ENCODE measurements around the gene TCP11L1.
A peak's percentile ranks its signal among the peaks of the same experiment; 100 is the strongest.

TCP11L1 gene

DNA sequence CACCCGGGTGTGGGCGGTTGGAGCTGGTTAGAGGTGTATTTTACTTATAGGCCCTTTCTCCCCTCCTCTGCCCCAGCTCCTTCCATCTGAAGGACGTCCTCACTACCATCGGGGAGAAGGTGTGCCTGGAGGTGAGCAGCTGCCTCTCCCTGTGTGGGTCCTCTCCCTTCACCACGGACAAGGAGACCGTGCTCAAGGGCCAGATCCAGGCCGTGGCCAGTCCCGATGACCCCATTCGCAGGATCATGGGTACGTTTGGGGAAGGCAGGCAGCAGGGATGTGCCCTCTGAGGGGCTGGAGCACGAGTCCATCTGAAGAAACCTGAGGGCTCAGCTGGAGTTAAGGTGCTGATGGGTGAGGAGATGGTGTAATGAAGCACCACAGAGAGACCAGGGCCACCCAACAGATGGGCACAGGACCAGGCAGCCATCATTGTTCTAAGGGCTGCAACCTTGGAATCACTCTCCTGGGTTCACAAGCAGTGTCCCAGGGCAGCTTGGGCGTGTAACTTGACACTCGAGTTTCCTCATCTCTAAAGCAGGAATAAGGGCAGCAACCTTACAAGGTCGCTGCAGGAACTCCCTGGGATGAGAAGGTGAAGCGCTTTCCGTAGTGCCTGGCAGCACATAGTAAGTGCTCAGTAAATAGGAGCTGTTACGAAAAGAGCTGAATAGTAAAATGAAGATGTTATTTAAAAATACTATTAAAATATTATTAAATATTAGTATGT, 29.4 kb downstream of the TCP11L1 start:
- ChIA-PET POLR2A (ENCODE audit: low non-redundant PET) (no interaction called here), CTCF (interaction anchor here (0.5 kb wide), 1 partner anchor 170 kb away, joined by 3 read pairs; no protein-coding TSS in a partner anchor)
- TF ChIP-seq, protein P1, sequence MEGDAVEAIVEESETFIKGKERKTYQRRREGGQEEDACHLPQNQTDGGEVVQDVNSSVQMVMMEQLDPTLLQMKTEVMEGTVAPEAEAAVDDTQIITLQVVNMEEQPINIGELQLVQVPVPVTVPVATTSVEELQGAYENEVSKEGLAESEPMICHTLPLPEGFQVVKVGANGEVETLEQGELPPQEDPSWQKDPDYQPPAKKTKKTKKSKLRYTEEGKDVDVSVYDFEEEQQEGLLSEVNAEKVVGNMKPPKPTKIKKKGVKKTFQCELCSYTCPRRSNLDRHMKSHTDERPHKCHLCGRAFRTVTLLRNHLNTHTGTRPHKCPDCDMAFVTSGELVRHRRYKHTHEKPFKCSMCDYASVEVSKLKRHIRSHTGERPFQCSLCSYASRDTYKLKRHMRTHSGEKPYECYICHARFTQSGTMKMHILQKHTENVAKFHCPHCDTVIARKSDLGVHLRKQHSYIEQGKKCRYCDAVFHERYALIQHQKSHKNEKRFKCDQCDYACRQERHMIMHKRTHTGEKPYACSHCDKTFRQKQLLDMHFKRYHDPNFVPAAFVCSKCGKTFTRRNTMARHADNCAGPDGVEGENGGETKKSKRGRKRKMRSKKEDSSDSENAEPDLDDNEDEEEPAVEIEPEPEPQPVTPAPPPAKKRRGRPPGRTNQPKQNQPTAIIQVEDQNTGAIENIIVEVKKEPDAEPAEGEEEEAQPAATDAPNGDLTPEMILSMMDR (conservative IDR thresholded peaks at IDR 0.05; ENCODE audit: low read depth): no peak
- peak overlapping the region; percentile 6; the same call in 1 of the 2 replicates for H3K27ac ChIP-seq
- no peak for DNase-seq (ENCODE audit: low spot score)

DNA sequence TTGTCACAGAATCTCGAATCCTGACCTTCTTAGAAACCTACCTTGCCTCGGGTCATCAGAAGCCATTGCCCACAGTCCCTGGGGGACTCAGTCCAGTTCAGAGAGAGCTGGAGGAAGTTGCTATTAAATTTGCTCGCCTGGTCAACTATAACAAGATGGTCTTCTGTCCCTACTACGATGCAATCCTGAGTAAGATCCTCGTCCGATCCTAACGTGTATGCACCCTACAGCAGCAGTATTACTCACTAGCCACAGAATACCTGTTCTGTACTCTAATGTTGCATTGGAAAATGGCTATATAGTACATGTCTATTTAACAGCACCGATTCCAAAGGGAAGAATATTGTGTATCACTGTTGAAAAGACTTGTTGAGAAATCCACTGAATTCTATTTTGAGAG, 33.1 kb downstream of the TCP11L1 start:
- H3K27ac ChIP-seq: no peak overlapping the region
- CTCF ChIA-PET: interaction anchor here (1.5 kb wide), 1 partner anchor 11 kb away, joined by 3 read pairs; no protein-coding TSS in a partner anchor
- no peak for DNase-seq (ENCODE audit: low spot score)
- POLR2A ChIA-PET (ENCODE audit: low non-redundant PET): no interaction called here
- TF ChIP-seq, protein P1 (conservative IDR thresholded peaks at IDR 0.05; ENCODE audit: low read depth): no peak

DNA sequence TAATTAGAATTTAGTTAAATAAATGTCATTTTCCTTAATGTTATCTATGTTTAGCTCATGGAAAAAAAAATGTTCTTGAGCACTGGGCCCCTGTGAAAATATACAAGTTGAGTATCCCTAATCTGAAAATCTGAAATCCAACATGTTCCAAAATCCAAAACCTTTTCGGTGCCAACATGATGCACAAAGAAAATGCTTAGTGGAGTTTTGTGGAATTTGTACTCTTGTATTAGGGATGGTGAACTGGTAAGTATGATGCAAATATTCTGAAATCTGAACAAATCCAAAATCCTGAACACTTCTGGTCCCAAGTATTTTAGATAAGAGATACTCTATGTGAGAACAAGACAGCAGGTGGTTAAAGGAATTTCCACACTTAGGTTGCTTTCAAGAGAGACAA, 44.5 kb downstream of the TCP11L1 start:
- TF ChIP-seq, protein P1 (conservative IDR thresholded peaks at IDR 0.05; ENCODE audit: low read depth): no peak
- DNase-seq (ENCODE audit: low spot score): no peak
- POLR2A ChIA-PET (ENCODE audit: low non-redundant PET): no interaction called here
- CTCF ChIA-PET: no interaction called here
- H3K27ac ChIP-seq: no peak overlapping the region

DNA sequence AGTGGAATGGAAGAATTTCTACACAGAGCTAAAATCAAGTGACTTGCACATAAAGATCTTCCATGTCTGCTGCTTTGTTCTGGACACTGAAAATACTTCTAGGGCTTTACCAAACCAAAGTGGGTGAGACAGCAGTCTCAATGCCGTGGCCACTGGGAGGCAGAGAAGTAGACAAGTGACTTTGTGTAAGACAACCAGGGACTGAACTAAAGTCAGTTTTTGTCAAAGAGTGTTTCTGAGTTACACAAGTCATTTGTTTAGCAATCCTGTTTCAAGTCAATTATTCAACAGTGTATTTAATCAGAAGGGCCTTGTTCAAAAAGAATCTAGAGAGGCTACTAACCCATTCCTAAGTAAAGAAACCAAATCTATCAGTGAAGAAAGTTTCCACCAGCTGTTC, 46.6 kb downstream of the TCP11L1 start:
- CTCF ChIA-PET: interaction anchor here (1.2 kb wide), 1 partner anchor 20 kb away, joined by 3 read pairs; no protein-coding TSS in a partner anchor
- POLR2A ChIA-PET (ENCODE audit: low non-redundant PET): no interaction called here

DNA sequence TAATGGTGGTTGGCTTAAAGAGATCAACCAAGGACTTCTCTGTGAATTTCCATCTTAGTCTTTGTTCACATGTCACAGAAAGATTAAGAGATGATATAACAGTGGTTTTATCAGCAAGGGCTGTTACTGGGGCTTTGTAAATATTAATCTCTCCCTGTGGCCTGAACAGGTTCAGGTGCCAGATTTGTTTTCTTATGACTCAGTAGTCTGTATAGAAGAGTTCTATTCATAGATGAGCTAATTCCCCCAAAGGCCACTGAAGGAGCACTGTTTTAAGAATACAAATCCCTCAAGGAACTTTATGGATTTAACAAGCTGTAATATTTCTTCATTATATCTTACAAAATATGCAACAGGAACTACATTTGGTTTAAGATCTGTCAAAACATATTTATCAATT, 50.4 kb downstream of the TCP11L1 start:
- DNase-seq (ENCODE audit: low spot score): peak; percentile 11
- ChIA-PET CTCF (interaction anchor here (0.7 kb wide), 1 partner anchor 15 kb away, joined by 7 read pairs; no protein-coding TSS in a partner anchor), POLR2A (ENCODE audit: low non-redundant PET) (no interaction called here)
- H3K27ac ChIP-seq: no peak overlapping the region
- TF ChIP-seq, protein P1 (conservative IDR thresholded peaks at IDR 0.05; ENCODE audit: low read depth): 0 out of 2 replicates have a peak, but pooled peaks have one; percentile 14

More for the DNA sequence above, 46.6 kb downstream of the TCP11L1 start:
- DNase-seq (ENCODE audit: low spot score): no peak
- TF ChIP-seq, protein P1 (conservative IDR thresholded peaks at IDR 0.05; ENCODE audit: low read depth): no peak
- H3K27ac ChIP-seq: no peak overlapping the region

DNA sequence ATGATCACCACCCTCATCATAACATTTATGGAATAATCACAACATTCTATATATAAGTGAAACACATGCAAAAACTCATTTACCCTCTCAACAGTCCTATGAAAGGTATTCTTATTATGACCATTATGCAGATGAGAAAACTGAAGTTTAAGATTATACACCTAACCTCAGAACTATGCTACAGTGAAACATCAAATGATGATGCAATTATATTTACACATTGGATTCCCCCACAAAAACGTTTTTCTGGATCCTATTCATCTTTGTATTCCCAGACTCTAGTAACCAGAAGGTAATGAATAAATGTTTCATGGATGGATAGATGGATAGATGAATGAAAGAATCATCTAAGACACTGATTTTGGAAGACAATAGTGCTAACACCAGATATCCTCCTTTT, 54.8 kb downstream of the TCP11L1 start:
- DNase-seq (ENCODE audit: low spot score): no peak
- CTCF ChIA-PET: interaction anchor here (0.7 kb wide), 2 partner anchors 33 to 373 kb away, joined by 3 read pairs; no protein-coding TSS in a partner anchor
- TF ChIP-seq, protein P1 (conservative IDR thresholded peaks at IDR 0.05; ENCODE audit: low read depth): no peak
- no peak overlapping the region for H3K27ac ChIP-seq
- POLR2A ChIA-PET (ENCODE audit: low non-redundant PET): no interaction called here
